Left cardiac atrium (tissue), 4 donors: Measurements from ENCODE around the gene HES6. TPM values are rescaled to one million over a fixed set of nuclear protein-coding genes. Genes with fewer than 3 reads are reported as not detected.

Experiments
- ATAC-seq, 2 donors: fragments of 200-7000 bp; cut with Tn5 transposase; one replicate each; pipeline ENCODE4 v1.9.1; 2020; ENCODE audit warnings: mild to moderate bottlenecking in 2 of 2, moderate library complexity in 2 of 2
- DNase-seq: peaks from one replicate; pipeline ENCODE4 v3.0.0-alpha.2; 2020
- intact Hi-C, 2 donors: fragments of 100-400 bp; cut with DNase I; formaldehyde crosslinking; loops; one replicate each; pipeline versions ENCODE4 v1.14.1 to v1.15.1; 2022 to 2023
- long read RNA-seq: library from polyadenylated mRNA; unstranded; transcript quantifications from one replicate; pipeline ENCODE4 v2.0.0, GENCODE V29; 2021
- total RNA-seq, 2 donors: library from RNA; stranded (reverse); fragmentation: NEBNext Ultra II Directional; extraction: Animal tissue kit (Norgen Biotek cat#: 25700); gene quantifications; one replicate each; pipeline ENCODE4 v1.2.1, GENCODE V29; 2021
- donor health status: DM: no; HTN: yes; CAD: no.
- donor health status: DM: no; HTN: yes; CAD: no; lungs with severe emphysema.
- donor health status: DM: yes; HTN: yes; CAD: no.
- donor health status: Dilated cardiomyopathy.

Gene HES6, protein sequence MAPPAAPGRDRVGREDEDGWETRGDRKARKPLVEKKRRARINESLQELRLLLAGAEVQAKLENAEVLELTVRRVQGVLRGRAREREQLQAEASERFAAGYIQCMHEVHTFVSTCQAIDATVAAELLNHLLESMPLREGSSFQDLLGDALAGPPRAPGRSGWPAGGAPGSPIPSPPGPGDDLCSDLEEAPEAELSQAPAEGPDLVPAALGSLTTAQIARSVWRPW
- total RNA-seq: 1 to 10 TPM; 3.8 to 4.3 TPM
- long read RNA-seq: 0 reads

GRCh38 chr2:238239863-238240756, at the start of gene HES6:
Gene HES6 (minus strand): TSS chr2:238240038. CDS start chr2:238239905, 133 bp downstream.
- peak; percentile 93 for DNase-seq

DNA sequence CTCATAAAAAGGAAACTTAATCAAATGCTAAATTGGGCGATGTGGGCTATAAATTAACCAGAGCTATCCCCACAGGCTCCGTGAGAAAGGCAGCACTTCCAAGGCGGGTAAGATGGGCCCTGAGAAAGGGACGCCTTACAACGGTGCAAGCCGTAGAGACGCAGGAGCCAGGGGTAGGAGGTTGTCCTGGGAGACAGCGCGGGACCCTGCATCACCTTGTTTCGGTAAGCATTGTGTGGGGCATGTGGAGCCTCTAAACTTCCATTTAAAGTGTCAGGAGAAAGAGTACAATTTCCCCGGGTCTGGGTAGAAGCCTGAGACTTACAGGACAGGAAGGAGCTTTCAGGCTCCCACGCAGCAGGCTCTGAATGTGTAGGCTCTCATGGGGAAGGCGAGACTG, 49.7 kb upstream of the HES6 start:
- intact Hi-C loops: no loop called here
- ATAC-seq (no peak), DNase-seq (no peak)

More at GRCh38 chr2:238239863-238240756, at the start of gene HES6:
- ATAC-seq: peak; percentile 88 to 89
- intact Hi-C loops: no loop called here

DNA sequence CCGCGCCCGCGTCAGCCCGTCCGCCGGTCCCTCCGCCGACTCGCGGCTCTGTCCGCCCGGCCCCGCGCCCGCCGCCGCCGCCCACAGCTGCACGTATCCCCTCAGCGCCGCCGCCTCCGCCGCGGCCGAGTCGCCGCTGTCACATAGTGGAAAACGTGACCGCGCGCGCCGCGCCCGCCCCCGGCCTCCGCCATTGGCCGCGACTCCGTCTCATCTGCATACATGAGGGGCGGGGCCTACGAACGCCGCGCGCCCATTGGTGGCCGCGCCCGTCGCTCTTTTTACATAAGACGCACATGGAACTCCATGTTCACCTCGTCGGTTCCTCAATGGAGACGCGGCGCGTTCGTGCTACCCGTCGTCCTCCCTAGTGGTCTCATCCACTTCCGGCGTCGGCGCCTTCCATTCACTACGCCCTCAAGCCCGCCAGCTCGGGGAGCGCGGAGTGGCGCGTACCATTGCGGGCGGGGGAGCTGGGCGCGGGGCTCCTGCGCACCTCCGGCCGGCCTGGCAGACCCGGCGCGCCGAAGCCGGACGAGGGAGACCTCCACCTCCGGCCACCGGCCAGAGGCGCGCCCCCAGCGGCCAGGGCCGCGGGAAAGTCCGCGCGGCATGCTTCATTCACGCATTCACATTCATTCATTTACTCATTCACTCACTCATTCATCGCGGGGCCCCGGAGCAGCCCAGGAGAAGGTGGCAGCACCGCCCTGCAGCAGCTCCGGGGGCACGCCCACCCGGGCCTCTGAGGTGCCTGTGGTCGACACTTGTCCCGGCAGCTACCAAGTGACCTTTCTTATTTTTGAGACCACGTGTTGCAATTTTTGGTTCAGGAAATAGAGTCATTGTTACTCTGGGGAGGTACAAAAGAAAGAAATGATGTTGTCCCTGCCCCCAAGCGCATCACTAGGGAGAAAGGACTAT, 49.1 kb upstream of the HES6 start:
- intact Hi-C loops: no loop called here
- ATAC-seq (peak; percentile 91), DNase-seq (peak; percentile 98)

DNA sequence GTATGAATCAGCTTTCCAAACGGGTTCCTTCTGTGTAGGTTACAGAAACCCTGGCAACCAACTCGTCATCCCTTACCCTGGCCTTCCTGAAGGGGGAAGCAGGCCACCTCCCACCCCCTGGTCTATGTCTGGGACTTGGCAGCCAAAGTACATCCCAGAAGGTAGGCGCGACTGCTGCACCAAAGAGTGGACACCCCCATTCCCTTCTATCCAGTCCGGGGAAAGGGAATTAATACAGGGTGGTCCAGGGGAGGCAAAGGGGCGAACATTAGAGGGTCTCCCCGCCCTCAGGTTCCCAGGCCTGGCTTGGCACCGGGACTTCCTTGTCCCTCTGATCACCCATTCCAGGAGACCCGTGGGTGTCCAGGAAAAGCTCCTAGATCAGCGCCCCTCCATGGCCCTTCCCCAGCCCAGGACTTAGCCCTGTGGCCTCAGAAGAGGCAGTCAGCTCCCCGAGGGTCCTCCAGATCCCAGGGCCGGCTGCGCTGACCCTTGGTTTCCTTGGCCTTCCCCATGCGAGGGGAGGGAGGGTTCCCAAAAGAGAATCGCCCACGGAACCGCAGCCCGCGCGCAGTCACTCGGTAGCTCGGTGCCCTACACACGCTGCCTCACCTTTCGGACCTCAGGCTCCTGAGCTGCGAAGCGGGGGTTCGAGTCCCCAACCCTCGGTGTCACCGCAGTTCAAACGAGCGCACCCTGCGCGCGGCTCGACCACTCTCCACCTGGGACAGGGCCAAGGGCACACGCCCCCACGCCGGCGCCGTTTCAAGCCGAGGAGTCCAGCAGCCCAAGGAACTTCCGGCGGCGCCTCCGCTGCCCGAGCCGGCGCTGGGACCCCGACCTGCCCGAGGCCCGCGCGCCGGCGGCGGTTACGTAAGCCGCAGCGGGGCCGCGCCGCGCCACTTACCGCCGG, 48.2 kb upstream of the HES6 start, which contains the start of gene PER2:
Gene PER2, minus strand, starts transcription at position 874 of the 913 bp plus-strand sequence. CDS start 10,674 bp downstream, outside the sequence.
- peak; percentile 64 for DNase-seq

DNA sequence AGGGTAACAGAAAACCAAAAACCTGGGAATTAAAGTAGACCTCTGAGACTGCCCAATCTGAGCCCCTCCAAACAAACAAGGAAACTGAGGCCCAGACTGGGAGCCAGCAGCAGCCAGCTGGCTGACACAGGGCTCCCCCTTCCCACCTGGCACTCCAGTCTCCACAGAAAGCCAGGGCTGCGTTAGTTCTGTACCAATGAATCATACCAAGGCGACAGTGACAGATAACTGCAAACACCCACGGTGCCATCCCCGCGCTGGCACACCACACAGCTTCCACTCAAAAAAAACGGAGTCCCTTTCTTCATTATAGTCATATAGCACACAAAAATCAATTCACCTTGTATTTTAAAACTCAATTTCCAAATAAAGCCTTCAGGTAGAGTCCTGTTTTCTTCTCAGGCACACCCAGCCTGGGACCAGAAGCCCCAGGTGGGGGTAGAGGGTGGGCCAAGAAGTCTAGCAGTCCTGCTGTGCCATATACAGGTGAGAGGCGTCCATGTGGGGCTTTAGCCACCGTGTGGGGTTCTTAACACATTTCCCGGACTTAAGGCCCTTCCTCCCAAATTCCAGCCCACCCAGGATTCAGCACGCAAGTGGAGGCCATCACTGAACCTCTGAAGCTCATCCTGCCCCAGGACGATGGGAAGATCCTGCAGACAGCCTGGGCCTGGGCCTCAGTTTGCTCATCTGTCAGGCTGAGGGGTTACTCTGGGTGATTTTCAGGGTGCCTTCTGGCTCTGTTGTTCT, 47.3 kb upstream of the HES6 start:
- ATAC-seq (peak in 1 of 2 donors; percentile 26), DNase-seq (peak; percentile 46)
- intact Hi-C loops: no loop called here

More for the DNA sequence above, 48.2 kb upstream of the HES6 start, which contains the start of gene PER2:
- intact Hi-C loops: no loop called here
- ATAC-seq: peak; percentile 31 to 35

- DNase-seq (peak; percentile 58), ATAC-seq (peak; percentile 3 to 9)
- intact Hi-C loops: no loop called here
These were observed 46.7 kb upstream of the HES6 start for GRCh38 chr2:238286551-238286950.

- intact Hi-C loops: no loop called here
- DNase-seq (no peak), ATAC-seq (no peak)
These were observed 46.3 kb upstream of the HES6 start for GRCh38 chr2:238286095-238286494.

- peak; percentile 6 to 28 for ATAC-seq
- intact Hi-C loops: no loop called here
- peak; percentile 86 for DNase-seq
These were observed 45.8 kb upstream of the HES6 start for GRCh38 chr2:238285653-238286082.

DNA sequence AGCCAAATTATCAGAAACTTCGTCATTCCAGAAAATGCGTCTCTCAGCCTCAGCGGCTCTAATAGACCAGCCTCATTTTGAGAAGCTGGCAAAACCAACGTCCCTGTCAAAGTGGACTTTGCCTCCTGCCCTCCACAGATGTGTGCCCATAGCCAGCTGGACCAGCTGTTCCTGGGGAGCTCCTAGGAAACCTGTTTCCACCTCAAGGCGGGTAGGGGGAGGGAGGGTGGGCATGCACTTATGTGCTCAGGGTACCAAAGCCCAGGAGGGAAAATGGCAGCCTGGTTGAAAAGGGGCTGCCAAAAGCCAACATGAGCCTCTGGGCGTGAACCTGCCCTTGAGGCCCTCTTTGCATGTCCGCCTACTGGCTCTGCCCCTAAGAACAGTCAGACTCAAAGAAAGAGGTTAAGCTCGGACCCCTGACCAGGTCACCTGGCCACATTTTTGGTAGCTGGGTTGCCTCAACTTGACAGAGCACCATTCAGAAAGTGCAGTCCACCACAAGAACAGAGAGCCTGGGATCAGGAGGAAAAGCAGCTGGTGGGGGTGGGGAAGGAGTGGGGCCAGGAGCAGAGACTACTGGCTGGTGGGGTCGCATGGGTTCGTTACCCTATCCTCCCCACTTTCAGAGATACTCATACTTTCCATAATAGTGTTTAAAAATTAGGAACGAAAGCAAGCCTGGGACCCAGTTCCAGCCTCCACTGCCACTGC, 45.1 kb upstream of the HES6 start:
- DNase-seq (no peak), ATAC-seq (no peak)
- intact Hi-C loops: no loop called here

DNA sequence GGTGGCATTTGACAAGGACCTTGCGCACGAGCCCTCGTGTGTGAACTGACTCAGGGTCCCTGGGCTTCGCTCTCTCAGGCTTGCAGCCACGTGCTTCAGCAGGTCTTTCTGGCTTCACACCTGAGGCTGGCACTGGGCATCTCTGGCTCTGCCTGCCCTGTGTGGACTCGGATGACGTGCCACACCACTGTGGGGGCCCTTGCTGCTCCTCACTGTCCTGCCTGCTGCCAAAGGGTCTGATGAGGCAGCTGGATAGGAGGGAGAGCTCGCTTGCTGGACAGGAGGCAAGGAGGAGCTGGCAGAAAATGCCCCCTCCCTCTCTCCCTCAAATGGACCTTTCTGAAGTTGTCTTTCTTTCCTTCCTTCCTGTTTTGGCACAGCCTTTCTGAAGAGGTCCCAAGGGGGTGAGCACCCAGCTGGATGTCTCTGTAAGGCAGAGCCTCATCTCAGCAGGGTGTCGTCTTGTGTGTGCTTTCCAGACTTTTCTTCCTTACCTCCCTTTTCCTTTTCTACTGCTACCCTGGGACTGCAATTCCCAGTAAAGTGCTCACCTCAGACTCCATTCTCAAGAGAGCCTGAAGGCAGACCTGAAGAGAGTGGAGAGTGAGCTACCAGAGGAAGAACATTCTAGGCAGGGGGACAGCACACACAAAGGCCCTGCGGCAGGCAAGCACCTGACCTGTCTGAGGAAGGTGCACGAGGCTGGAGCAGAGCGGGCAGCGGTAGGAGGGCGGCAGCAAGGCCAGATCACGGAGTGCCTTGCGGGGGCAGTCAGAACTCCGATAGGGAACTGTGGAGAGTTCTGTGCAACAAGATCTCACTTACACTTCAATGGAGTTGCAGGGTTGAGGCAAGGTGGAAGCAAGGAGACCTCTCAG, 43.3 kb upstream of the HES6 start:
- intact Hi-C loops: no loop called here
- ATAC-seq (no peak), DNase-seq (peak; percentile 14)

GRCh38 chr2:238281826-238282480, 42.1 kb upstream of the HES6 start:
- no peak for ATAC-seq
- peak; percentile 18 for DNase-seq
- intact Hi-C loops: no loop called here

- intact Hi-C loops: no loop called here
- peak; percentile 16 for DNase-seq
- ATAC-seq: no peak
These were observed 40.4 kb upstream of the HES6 start for GRCh38 chr2:238280083-238280825.

- intact Hi-C loops: no loop called here
- ATAC-seq: peak in 1 of 2 donors; percentile 27
- peak; percentile 13 for DNase-seq
These were observed 39.5 kb upstream of the HES6 start for GRCh38 chr2:238279324-238279682.

GRCh38 chr2:238278626-238279323, 38.9 kb upstream of the HES6 start:
- peak; percentile 14 for DNase-seq
- peak in 1 of 2 donors; percentile 38 for ATAC-seq
- intact Hi-C loops: no loop called here
